ENCODE measurements around the gene CENPP. TPM values are rescaled to one million over a fixed set of nuclear protein-coding genes. Genes with fewer than 3 reads are reported as not detected.

Gene CENPP
- total and polyA plus RNA-seq, 2 donors: 2.7 to 20.9 TPM

Small RNA genes lying within 50 kb of the gene (small RNA-seq; reads per million reads assigned to genes)
- gene AL157827.1: not detected
- not detected for gene MIR3651
- not detected for gene MIR4670
- 0.24 reads per million for gene SNORA84

Other genes starting within 250 kb of the CENPP start
- 111 TPM for gene SPTLC1, start 210.5 kb upstream of the CENPP start, total RNA-seq
- 52.9 TPM for gene SPTLC1, start 210.5 kb upstream of the CENPP start, polyA plus RNA-seq
- 182 TPM for gene IARS1, start 32.3 kb upstream of the CENPP start, total RNA-seq
- gene IARS1, start 32.3 kb upstream of the CENPP start, polyA plus RNA-seq: 33.3 TPM
- 46.3 TPM for gene NOL8, start 603 bp upstream of the CENPP start, total RNA-seq
- 17.2 TPM for gene NOL8, start 603 bp upstream of the CENPP start, polyA plus RNA-seq
- 822 TPM for gene OGN, start 78.6 kb downstream of the CENPP start, total RNA-seq
- gene OGN, start 78.6 kb downstream of the CENPP start, polyA plus RNA-seq: 19.5 TPM
- gene OMD, start 98.5 kb downstream of the CENPP start, total RNA-seq: 20.5 TPM
- gene OMD, start 98.5 kb downstream of the CENPP start, polyA plus RNA-seq: 15.3 TPM
- gene ASPN, start 156.6 kb downstream of the CENPP start, total RNA-seq: 298 TPM
- gene ASPN, start 156.6 kb downstream of the CENPP start, polyA plus RNA-seq: 7.6 TPM
- 64.1 TPM for gene ECM2, start 210.0 kb downstream of the CENPP start, total RNA-seq
- gene ECM2, start 210.0 kb downstream of the CENPP start, polyA plus RNA-seq: 7.1 TPM

Data from urinary bladder (tissue), 2 donors.